Adrenal gland (tissue), 5 donors: ENCODE data around the gene TMEM121B.

Experiments
- CTCF ChIP-seq, 6 experiments: fragments of 450-650 bp in 4 of 6; fragments of 200-600 bp in 2 of 6; sonication (generic) in 1 of 6; IDR thresholded peaks; 1 replicate in 5 of 6; 2 replicates in 1 of 6; pipeline versions ENCODE4 v1.5.1 to v1.8.0; 2016 to 2021; ENCODE audit warnings: antibody characterized with exemption in 6 of 6, mild to moderate bottlenecking in 2 of 6, moderate library complexity in 1 of 6
- POLR2A ChIP-seq, 2 donors: fragments of 450-650 bp; IDR thresholded peaks; one replicate each; pipeline ENCODE4 v1.6.1; 2017; ENCODE audit warnings: antibody characterized with exemption in 2 of 2, mild to moderate bottlenecking in 2 of 2, moderate library complexity in 1 of 2
- donor health status: DM: no; HTN: no; CAD: no.

GRCh38 chr22:17158176-17158567 lies 37.0 kb upstream of the TMEM121B start:
- no peak for TF ChIP-seq CTCF (IDR thresholded peaks at IDR 0.05)
- no peak for TF ChIP-seq POLR2A (IDR thresholded peaks at IDR 0.05)
